NB4 (cell line): ENCODE measurements around the gene FIBCD1.
"Not testable (repeated sequence)": the region's sequence is repeated elsewhere in the genome, so short reads cannot be mapped to it uniquely, and the experiment has no call there.

ENCODE experiments used
- DNase-seq: peaks from one replicate; pipeline ENCODE4 v3.0.0; 2010; ENCODE audit warnings: low read depth
- H3K4me3 ChIP-seq: one replicate; pipeline ENCODE4 v1.5.1; 2011; ENCODE audit warnings: mild to moderate bottlenecking, low read depth, low read length, moderate library complexity
- CTCF ChIP-seq: IDR thresholded peaks from one replicate; pipeline ENCODE4 v1.5.1; 2012; ENCODE audit warnings: low read depth, low read length
- MAX ChIP-seq: IDR thresholded peaks from 2 replicates; pipeline ENCODE4 v1.6.1; 2011; ENCODE audit warnings: low read depth, low read length
- MYC ChIP-seq: IDR thresholded peaks from 2 replicates; pipeline ENCODE4 v1.6.1; 2011; ENCODE audit warnings: low read depth, low read length
- POLR2A ChIP-seq: IDR thresholded peaks from 2 replicates; pipeline ENCODE4 v1.6.1; 2011; ENCODE audit warnings: mild to moderate bottlenecking; ENCODE audit not compliant: insufficient read length; ENCODE audit errors: extremely low read depth

Gene FIBCD1

GRCh38 chr9:130963337-130963908, 24.4 kb upstream of the FIBCD1 start:
- TF ChIP-seq CTCF = no peak
- TF ChIP-seq MYC = no peak
- no peak for TF ChIP-seq POLR2A
- no peak for TF ChIP-seq MAX
- H3K4me3 ChIP-seq = no peak overlapping the region
- DNase-seq = no peak

- TF ChIP-seq POLR2A (no peak), MAX (no peak), MYC (no peak), CTCF (no peak)
- DNase-seq = no peak
- H3K4me3 ChIP-seq = no peak overlapping the region
These were observed 23.6 kb upstream of the FIBCD1 start for GRCh38 chr9:130962418-130963316.

- H3K4me3 ChIP-seq = no peak overlapping the region
- DNase-seq = no peak
- TF ChIP-seq POLR2A = no peak
- TF ChIP-seq MAX = no peak
- no peak for TF ChIP-seq MYC
- no peak for TF ChIP-seq CTCF
These were observed 22.7 kb upstream of the FIBCD1 start for GRCh38 chr9:130961511-130962300.

GRCh38 chr9:130960522-130961378, 21.7 kb upstream of the FIBCD1 start:
- TF ChIP-seq CTCF (no peak), MAX (no peak), POLR2A (no peak), MYC (no peak)
- no peak overlapping the region for H3K4me3 ChIP-seq
- no peak for DNase-seq

GRCh38 chr9:130959809-130960334, 20.8 kb upstream of the FIBCD1 start:
- TF ChIP-seq MYC (no peak), CTCF (no peak), MAX (no peak), POLR2A (no peak)
- DNase-seq = no peak
- no peak overlapping the region for H3K4me3 ChIP-seq

GRCh38 chr9:130958564-130958963, 19.5 kb upstream of the FIBCD1 start:
- not testable (repeated sequence) for DNase-seq, H3K4me3 ChIP-seq
